GM19240 (cell line): ENCODE results near the gene PDE6G.

Experiments used
- DNase-seq: peaks from one replicate; pipeline ENCODE4 v3.0.0; 2011; ENCODE audit warnings: low spot score; ENCODE audit not compliant: insufficient read length

PDE6G gene

DNA sequence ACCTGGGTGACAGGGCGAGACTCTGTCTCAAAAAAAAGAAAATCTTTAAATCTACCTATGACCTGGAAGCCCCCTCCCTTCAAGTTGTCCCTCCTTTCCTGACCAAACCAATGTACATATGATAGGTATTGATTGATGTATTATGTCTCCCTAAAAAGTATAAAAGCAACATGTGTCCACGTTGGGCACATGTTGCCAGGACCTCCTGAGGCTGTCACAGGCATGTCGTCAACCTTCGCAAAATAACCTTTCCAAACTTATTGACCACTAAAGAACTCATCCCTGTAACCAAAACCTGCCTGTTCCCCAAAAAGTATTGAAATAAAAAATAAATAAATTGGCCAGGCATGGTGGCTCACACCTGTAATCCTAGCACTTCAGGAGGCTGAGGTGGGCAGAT lies 5.7 kb upstream of the PDE6G start:
- DNase-seq: no peak

DNA sequence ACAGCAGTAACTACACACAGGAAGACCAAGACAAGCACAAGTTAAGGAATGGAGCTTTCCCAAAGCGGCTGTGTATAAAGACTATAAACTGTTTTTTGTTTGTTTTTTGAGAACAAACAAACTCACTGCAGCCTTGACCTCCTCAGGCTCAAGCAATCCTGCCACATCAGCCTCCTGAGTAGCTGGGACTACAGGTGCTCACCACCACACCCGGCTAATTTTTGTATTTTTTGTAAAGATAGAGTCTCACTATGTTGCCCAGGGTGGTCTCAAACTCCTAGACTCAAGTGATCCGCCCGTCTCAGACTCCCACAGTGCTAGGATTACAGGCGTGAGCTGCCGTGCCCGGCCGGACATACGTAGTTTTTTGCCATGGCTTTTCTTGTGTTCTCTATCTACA lies 4.1 kb upstream of the PDE6G start:
- DNase-seq: no peak

DNA sequence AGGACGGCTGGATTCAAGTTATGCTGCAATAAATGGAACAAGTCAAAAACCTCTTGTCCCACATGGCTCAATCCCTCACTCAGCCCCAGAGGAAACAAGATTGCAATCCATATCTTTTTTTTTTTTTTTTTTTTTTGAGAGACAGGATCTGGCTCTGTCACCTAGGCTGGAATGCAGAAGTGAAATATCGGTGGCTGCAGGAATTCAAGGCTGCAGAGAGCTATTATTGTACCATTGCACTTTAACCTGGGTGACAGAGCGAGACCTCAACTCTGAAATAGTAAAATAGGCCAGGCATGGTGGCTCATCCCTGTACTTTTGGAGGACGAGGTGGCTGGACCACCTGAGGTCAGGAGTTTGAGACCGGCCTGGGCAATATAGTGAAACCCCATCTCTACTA lies 2.7 kb upstream of the PDE6G start:
- DNase-seq: no peak

DNA sequence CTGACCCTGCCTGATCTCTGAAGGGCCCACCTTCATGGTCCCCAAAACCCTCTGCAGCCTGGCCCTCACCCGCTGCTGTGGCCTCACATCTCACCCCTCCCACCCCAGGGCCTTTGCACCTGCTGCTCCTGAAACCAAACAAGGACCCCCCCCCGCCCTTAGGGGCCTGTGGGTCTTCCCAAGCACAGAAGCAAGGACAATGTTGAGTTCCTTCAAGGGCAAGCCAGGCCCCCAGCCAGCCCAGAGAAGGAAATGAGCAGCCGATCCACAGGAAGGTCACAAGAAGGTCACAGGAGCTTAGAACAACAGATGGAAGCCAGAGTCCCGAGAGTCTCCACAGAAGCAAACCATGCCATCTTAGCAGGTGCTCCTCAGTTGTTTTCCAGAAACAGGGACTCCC lies 493 bp upstream of the PDE6G start:
- no peak for DNase-seq

DNA sequence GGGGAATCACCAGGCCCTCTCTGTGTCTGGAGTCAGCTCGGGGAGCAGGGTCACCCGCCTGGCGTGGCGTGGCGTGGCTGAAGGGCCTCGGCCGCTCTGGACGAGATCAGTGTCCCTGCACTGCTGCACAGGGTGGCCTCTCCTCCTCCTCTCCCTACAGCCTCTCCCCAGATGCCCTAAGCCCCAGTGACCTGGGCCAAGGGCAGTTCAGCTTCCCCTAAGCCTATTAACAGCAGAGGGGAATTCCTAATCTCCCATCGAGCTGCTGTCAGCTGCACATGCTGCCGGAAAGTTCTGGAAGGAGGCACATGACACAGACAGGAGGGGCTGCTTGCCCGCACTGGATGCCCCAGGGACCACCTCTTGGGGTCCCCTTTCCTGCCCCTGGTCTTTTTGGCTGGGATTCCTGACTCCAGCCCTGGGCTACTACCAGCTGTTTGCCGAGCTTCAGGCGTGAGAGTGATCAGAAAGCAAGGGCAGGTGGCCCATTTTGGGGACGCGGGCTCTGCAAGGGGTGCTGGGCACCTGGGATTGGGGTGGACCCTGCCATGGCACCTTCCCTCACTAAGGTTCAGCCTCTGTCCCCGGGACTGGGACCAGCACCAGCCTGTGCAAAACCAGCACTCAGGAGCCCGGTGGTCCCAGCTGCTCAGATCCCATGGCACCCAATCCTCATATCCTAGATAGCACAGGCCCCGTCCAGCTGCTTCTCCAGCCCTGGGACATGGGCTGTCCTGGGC lies 794 bp downstream of the PDE6G start:
- DNase-seq: no peak

DNA sequence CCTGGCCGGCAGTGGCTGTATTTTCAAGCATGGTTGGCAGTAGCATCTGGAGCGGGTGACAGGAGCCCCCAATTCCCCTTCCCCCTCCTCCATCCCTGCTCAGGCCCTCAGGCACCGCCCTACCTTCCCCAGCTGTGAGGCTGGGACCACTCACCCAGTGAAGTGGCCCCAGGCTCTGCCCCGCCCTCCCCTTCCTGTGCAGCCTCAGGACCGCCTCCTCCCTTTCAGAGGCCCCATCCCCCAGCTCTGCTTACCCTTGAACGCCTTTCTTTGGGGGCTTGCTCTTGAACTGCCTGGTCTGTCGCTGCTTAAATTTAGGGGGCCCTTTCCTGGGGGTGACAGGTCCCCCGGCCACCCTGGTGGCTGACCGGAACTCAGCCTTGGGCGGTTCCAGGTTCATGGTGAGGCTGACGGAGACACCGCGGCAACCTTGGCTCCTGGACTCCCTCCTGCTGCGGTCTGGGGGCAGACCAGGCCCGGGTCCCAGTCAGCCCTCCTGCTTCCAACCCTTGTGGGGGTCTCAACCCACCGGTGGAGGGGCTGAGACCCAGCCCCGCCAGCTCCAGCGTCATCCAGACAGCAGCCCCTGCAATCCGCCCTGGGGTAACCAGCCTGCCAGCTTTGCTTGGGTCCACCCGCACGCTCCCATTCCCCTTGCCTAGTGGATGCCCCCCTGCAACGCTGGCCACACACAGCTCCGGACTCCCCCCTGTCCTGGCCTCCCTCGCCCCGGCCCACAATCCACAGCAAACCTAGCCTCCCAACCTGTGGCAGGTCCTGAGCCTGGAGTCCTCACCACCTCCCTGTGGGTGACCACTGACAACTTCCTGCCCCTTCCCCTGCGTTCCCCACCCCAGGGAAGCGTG lies 3.2 kb downstream of the PDE6G start:
- peak; percentile 57 for DNase-seq

DNA sequence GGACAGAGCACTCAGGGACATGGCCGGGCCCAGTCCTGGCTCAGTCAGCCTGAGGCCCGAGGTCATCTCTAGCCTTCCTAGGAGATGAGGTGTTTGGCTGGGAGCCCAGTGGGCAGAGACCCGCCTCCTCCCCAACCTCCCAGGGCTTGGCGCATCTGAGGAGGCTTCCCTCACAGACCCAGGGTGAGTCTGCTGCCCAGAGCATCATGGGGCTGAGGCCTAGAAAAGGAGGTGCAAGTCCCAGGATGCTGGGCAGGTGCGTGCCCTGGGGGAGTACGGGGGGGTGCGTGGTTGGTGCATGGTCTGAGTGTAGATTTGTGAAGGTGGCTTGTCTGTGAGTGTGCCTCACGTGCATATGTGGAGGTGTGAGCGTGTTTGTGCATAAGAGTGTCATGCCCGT lies 4.7 kb downstream of the PDE6G start:
- no peak for DNase-seq

DNA sequence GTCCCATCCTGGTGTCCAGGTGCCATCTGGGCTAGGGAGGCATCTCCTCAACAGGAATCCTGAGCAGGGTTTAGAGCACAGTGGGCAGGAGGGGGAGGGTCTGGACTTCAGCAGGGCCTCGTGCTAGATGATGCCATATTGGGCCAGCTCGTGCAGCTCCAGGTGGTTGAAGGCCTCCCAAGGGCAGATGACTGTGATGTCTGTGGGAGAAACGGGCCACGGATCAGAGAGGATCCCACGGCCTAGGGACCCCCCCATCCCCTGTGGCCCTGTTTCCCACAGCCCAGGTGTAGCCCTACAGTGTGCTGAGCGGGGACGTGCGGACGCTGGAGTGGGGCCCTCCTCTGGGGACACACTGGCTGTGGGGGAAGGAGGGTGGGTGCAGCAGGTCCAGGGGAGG lies 5.4 kb downstream of the PDE6G start:
- no peak for DNase-seq

DNA sequence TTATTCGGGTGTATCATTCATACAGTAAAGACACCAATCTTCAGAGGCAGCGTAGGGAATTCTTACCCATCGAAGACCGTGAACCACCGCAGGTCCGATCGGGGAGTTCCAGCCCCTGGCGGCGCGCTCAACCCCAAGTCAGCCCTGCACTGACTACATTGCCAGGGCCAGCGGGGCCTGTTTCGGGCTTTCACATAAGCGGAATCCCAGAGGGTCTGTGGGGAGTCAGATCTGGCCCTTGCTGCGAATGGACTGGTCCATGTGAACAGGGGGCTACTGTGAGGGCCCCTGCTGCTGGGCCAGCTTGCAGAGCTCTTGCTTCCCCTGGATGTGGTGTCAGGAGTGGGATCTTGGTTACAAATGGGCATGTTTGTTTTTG lies 7.6 kb downstream of the PDE6G start:
- no peak for DNase-seq

DNA sequence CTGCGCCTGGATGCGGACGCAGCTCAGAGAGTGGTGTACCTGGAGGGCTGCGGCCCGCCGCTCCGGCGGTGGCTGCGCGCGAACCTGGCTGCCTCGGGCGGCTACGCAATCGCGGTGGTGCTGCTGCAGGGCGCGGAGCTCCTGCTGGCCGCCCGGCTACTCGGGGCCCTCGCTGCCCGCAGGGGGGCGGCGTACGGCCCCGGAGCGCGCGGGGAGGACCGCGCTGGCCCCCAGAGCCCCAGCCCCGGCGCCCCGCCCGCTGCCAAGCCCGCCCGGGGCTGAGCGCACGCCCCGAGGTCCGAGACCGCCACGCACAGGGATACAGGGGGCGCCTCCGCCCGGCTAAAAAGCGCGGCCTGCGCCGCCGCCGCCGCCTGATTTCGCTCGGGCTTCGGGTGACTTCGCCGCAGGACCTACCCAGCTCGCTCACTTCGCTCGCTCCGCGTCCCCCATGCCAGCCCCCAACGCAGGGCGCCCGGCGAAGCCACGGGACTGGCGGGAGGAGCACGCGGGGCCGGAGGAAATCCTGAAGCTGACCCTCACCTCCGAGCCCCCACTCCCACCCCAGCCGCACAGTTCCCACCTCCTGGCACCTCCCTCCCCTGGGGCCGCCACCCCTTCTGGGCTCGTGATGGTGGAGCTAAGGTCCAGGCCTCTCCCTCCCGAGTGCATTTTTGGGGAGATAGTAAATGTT lies 8.2 kb downstream of the PDE6G start:
- DNase-seq: no peak

DNA sequence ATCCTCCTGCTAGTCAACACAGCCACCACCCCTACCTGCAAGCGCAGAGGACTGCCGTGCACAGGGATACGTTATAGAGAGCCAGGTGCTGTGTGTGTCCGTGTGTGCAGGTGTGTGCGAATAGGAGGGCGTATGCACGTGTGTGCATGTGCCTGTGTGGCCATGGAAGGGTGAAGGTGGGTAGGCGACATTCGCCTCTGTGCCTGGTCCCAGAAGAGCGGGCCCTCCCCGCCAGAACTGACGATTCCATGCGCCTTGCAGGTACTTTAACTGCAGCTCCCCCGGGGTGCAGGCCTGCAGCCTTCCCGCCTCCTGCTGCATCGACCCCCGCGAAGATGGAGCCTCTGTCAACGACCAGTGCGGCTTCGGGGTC lies 8.7 kb downstream of the PDE6G start:
- no peak for DNase-seq

DNA sequence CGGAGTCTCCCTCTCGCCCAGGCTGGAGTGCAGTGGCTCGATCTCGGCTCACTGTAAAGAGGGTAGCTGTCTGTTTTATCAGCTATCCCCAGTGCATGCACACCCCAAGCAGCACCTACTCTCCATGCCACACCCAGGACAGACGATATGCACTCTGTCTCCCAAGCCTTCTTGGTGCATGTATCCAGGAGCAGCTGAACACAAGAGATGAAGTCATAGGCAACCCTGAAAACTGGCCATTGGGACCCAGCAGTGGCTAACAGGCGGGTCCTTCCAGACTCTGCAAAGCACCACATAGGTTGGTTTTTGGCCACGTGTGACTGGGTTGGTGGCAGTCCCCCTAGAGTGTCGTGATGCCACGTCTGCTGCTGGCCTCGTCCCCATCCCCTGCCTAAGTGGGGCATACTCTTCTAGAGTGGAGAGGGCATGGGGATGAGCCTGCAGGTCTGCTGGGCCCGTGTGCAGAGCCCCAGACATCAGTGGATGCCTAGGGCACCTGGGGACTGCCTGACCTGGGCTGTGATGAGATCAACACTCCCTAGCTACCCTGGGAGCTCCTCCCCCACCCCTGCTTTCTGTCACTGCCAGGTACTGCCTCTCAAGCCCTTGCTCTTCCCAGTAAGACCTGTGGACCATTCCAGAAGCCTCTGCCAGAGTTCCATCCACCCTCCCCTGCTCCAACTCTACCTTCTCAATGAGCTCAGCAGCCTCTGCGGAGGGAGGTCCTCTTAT lies 9.3 kb downstream of the PDE6G start:
- no peak for DNase-seq

DNA sequence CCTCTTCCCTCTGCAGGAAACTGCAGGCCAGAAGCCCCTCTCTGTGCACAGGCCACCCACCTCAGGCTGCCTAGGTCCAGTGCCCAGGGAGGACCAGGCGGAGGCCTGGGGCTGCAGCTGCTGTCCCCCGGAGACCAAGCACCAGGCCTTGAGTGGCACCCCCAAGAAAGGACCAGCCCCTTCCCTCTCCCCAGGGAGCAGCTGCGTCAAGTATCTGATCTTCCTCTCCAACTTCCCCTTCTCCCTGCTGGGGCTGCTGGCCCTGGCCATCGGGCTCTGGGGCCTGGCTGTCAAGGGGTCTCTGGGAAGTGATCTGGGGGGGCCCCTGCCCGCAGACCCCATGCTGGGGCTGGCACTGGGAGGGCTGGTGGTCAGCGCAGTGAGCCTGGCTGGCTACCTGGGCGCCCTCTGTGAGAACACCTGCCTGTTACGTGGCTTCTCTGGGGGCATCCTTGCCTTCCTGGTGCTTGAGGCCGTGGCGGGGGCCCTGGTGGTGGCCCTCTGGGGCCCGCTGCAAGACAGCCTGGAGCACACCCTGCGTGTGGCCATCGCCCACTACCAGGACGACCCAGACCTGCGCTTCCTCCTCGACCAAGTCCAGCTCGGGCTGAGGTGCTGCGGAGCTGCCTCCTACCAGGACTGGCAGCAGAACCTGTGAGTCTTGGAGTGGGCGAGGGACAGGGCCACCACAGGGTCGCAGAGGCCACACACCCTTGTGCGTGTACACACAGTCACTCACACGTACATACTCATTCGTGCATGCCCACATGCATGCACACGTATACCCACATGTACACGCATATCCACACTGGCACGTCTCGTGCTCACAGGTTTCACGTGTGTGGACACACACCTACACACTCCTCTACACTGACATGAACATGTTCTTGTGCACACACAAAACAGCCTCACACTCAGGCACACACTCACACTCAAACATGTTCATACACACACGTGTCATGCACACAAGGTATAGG lies 11.1 kb downstream of the PDE6G start:
- no peak for DNase-seq

DNA sequence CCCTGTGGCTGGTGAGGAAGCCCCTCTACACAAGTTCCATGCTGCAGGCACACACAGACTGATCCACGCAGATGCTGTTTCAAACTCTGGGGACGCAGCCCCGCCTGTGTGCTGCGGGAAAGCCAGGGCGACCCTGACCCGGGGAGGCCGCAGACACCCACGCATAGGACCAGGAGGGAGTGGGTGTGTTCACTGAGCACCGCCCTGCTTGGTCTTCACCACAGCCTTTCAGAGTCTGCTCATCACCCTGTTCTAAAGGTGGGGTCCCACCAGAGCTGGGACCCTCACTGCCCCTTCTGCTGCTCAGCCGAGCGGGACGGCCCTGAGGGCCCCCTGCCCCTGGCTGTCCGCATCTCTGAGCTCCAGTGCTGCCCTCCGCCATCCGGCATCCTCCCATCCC lies 11.8 kb downstream of the PDE6G start:
- no peak for DNase-seq

DNA sequence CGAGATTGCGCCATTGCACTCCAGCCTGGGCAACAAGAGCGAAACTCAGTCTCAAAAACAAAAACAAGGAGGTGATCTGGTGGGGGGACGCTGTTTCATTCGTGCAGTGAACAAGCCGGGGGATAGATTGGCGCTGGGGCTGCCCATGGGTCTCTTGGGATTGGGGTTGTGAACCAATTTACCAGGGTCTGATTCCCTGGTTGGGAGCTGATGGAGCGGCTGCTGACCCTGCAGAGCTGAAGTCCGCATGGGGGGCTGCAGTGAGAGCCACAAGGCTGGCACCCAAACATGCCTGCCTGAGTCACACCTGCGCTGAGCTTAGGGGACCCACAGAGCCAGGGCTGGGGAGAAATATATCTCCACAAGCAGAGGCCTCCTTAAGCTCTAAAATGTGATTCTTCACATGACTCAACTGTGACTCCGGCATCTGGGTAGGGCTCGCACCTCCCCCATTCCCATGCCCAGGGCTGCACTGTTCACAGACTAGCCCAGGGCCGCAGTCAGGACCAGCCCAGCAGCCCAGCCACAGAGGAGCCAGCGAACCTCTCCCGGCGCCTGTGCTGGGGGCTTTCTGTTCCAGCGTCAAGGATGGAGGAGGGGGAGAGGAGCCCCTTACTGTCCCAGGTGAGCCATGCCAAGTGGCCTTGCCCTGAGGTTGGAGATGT lies 14.4 kb downstream of the PDE6G start:
- DNase-seq: no peak

DNA sequence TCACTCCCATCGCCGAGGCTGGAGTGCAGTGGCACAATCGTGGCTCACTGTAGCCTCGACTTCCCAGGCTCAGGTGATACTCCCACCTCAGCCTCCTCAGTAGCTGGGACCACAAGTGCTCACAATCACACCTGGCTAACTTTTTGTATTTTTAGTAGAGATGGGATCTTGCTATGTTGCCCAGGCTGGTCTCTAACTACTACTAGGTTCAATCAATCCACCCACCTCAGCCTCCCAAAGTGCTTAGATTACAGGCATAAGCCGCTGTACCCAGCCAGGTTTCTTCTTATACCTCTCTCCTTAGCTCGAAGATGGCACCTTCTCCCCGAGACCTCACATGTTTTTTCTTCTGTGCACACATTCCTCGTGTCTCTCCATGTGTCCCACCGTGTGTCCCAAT lies 16.3 kb downstream of the PDE6G start:
- no peak for DNase-seq

DNA sequence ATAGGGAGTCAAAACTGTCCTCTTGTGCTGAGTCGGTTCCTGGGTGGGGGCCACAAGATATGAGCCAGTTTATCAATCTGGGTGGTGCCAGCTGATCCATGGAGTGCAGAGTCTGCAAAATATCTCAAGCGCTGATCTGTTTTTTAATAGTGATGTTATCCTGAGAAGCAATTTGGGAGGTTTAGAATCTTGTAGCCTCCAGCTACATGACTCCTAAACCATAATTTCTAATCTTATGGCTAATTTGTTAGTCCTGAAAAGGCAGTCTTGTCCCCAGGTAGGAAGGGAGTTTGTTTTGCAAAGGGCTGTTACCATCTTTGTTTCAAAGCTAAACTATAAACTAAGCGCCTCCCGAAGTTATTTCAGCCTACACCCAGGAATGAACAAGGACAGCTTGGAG lies 17.7 kb downstream of the PDE6G start:
- DNase-seq: no peak

DNA sequence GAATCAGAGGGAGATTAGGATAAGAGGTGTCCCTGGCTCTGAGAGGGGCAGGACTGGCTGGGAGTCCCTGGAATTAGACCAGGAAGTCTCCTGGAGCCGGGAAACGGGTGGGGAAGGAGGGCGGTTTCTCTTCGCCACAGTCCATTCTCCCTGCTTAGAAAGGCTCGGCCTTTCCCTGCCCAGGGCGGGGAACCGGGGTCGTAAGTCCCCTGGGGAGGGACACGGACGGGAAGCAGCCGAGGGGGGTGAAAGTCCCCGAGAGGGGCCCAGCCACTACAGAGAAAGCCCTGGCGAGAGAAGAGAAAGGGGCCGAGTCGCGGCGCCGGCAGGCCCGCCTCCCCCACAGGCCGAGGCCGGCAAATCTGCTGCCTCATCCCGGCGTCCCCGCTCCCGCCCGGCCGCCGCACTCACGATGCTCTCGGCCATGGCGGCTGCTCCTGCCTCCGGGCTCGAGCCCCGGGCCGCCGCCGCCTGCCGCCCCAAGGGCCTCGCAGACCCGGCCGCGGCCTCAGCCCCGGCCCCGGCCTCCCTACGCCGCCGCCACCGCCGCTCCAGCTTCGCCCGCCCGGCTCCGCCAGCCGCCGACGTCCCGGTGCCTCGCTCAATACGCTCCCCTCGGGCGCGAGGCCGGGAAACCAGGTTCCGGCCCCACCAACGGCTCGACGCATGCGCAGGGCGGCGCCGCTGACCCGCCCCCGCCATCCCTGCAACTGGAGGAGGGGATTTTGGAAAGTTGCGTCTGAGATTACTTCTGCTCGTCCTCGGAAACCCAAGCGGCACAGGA lies 19.6 kb downstream of the PDE6G start, which contains the start of the genes NPLOC4 and TSPAN10:
Gene NPLOC4, minus strand, starts transcription at position 608 of the 784 bp plus-strand sequence. Its CDS starts 182 bp downstream, at position 426.
Gene TSPAN10, plus strand, starts transcription at position 692 of the 784 bp plus-strand sequence. CDS start 5,217 bp downstream, outside the sequence.
- peak; percentile 96 for DNase-seq

DNA sequence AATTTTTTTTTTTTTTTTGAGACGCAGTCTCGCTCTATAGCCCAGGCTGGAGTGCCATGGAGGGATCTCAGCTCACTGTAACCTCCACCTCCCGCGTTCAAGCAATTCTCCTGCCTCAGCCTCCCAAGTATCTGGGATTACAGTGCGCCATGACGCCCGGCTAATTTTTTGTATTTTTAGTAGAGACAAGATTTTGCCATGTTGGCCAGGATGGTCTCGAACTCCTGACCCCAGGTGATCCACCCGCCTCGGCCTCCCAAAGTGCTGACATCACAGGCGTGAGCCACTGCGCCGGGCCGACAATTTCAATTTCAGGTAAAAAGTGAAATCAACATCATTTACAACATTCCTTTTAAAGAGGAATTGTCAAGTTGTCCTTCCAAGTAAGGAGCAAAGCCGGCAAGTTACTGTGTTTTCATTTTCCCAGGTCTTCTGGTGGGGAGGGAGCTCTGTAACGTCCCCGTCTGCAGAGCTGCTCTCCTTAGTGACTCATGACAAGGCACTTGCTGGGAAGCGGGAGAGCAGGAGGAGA lies 20.3 kb downstream of the PDE6G start:
- no peak for DNase-seq
